GM10266 (cell line): ENCODE results near the gene DOCK6.
A peak's percentile ranks its signal among the peaks of the same experiment; 100 is the strongest.
"Not testable (repeated sequence)": the region's sequence is repeated elsewhere in the genome, so short reads cannot be mapped to it uniquely, and the experiment has no call there.

Experiments used
- DNase-seq: peaks from one replicate; pipeline ENCODE4 v3.0.0; 2012; ENCODE audit errors: extremely low spot score
- CTCF ChIP-seq: IDR thresholded peaks from 2 replicates; pipeline ENCODE4 v1.5.1; 2012; ENCODE audit warnings: mild to moderate bottlenecking, low read depth; ENCODE audit not compliant: control insufficient read depth, insufficient read depth; ENCODE audit errors: missing control alignments

DOCK6 gene

GRCh38 chr19:11166281-11167142, 95.8 kb downstream of the DOCK6 start:
- TF ChIP-seq CTCF = no peak
- no peak for DNase-seq

- TF ChIP-seq CTCF = no peak
- no peak for DNase-seq
These were observed 96.8 kb downstream of the DOCK6 start for GRCh38 chr19:11165486-11166030.

- no peak for DNase-seq
- no peak for TF ChIP-seq CTCF
These were observed 97.4 kb downstream of the DOCK6 start for GRCh38 chr19:11164879-11165406.

GRCh38 chr19:11164296-11164695, 98.0 kb downstream of the DOCK6 start:
- no peak for TF ChIP-seq CTCF
- DNase-seq = no peak

- DNase-seq = not testable (repeated sequence)
These were observed 101.9 kb downstream of the DOCK6 start for GRCh38 chr19:11160440-11160768.

- DNase-seq = no peak
- TF ChIP-seq CTCF = no peak
These were observed 102.5 kb downstream of the DOCK6 start for GRCh38 chr19:11159598-11160439.

- no peak for TF ChIP-seq CTCF
- peak; percentile 100 for DNase-seq
These were observed 106.8 kb downstream of the DOCK6 start, which contains the start of gene SPC24 for GRCh38 chr19:11155373-11156120. TSS of gene SPC24 (minus strand) at chr19:11155782. CDS start at chr19:11155776, 6 bp downstream.
